ENCODE measurements around the gene ARSG.
"Not testable (repeated sequence)": the region's sequence is repeated elsewhere in the genome, so short reads cannot be mapped to it uniquely, and the experiment has no call there.

DNA sequence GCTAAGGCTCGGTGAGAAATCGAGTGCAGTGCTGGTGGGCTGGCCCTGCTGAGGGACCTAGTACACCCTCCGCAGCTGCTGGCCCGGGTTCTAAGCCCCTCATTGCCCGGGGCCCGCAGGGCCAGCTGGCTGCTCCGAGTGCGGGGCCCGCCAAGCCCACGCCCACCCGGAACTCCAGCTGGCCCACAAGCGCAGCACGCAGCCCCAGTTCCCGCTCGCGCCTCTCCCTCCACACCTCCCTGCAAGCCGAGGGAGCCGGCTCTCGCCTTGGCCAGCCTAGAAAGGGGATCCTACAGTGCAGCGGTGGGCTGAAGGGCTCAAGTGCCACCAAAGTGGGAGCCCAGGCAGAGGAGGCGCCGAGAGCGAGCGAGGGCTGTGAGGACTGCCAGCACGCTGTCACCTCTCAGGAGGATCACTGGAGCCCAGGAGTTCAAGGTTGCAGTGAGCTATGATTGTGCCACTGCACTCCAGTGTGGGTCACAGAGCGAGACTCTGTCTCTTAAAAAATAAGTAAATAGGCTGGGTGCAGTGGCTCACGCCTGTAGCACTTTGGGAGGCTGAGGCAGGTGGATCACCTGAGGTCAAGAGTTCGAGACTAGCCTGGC, 17.9 kb downstream of the ARSG start:
- not testable (repeated sequence) for TF ChIP-seq POLR2A (IDR thresholded peaks at IDR 0.05; ENCODE audit: low read depth, low read length); TAF1 (IDR thresholded peaks at IDR 0.05; ENCODE audit: borderline replicate concordance, low read depth, low read length)
